Left kidney (tissue), 2 donors: ENCODE data around the gene MAGEB17. TPM values are rescaled to one million over a fixed set of nuclear protein-coding genes. Genes with fewer than 3 reads are reported as not detected.

Experiments
- DNase-seq: peaks from one replicate; pipeline ENCODE4 v3.0.0-alpha.2; 2013
- polyA plus RNA-seq: library from polyadenylated mRNA; unstranded; fragments of 120-200 nt; gene quantifications from one replicate; pipeline ENCODE4 v1.2.1, GENCODE V29; 2013; ENCODE audit not compliant: insufficient read length

The MAGEB17 gene
- polyA plus RNA-seq, 1 donor, result 0.22 TPM

GRCh38 chrX:16210061-16210460 is 42.8 kb downstream of the MAGEB17 start:
- no peak for DNase-seq

DNA sequence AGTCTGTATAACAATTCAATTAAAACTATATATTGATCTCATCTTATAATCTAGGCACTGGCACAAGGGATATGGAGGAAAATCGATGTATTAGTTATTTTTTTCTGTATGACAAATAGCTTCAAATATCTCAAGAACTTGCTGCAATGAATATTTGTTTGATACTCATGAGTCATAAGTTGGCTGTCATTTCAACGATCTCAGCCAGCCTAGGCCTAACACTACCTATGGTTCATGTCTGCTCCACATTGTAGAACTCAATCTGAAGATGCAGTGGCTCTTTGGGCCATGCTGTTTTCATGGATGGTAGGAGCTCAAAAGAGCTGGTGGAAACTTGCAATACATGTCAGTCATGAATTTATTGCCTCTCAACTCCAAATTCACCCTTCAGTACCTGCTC is 44.7 kb downstream of the MAGEB17 start:
- no peak for DNase-seq

- no peak for DNase-seq
Measured at GRCh38 chrX:16212436-16212835, 45.2 kb downstream of the MAGEB17 start.

- no peak for DNase-seq
Measured at GRCh38 chrX:16213961-16214360, 46.7 kb downstream of the MAGEB17 start.

GRCh38 chrX:16215660-16216059 is 48.4 kb downstream of the MAGEB17 start:
- no peak for DNase-seq

Other genes starting within 250 kb of the MAGEB17 start
- gene GRPR, start 43.9 kb upstream of the MAGEB17 start, polyA plus RNA-seq, result 0.50 TPM